ENCODE measurements around the gene SCAPER.

The SCAPER gene

GRCh38 chr15:76588811-76589747 lies 316.1 kb downstream of the SCAPER start:
- no peak for DNase-seq (ENCODE audit: low read depth in 1 of 2, low spot score in 1 of 2)

GRCh38 chr15:76585576-76585897 lies 319.6 kb downstream of the SCAPER start:
- Histone ChIP-seq H3K4me3 (replicated peaks; ENCODE audit: insufficient read depth, low read length) (no peak overlapping the region), H3K27me3 (ENCODE audit: insufficient read depth, poor library complexity, severe bottlenecking) (no peaks in the 10 kb centered on the region), H3K27ac (replicated peaks) (no peak overlapping the region)
- DNase-seq (ENCODE audit: low read depth in 1 of 2, low spot score in 1 of 2): no peak
- TF ChIP-seq GABPA (IDR thresholded peaks at IDR 0.05; ENCODE audit: low read depth) (no peak), SPI1 (IDR thresholded peaks at IDR 0.05; ENCODE audit: borderline replicate concordance, low read depth) (no peak), REST (IDR thresholded peaks at IDR 0.05; ENCODE audit: insufficient replicate concordance, low read depth) (no peak), CTCF (IDR thresholded peaks at IDR 0.05; ENCODE audit: insufficient read depth, low read length) (no peak), POLR2AphosphoS5 (IDR thresholded peaks at IDR 0.05; ENCODE audit: low read depth) (no peak)

More at GRCh38 chr15:76588811-76589747, 316.1 kb downstream of the SCAPER start:
- no peak overlapping the region for H3K27ac ChIP-seq (replicated peaks)
- no peak overlapping the region for H3K4me3 ChIP-seq (replicated peaks; ENCODE audit: insufficient read depth, low read length)
- TF ChIP-seq REST (IDR thresholded peaks at IDR 0.05; ENCODE audit: insufficient replicate concordance, low read depth) (no peak), GABPA (IDR thresholded peaks at IDR 0.05; ENCODE audit: low read depth) (no peak), SPI1 (IDR thresholded peaks at IDR 0.05; ENCODE audit: borderline replicate concordance, low read depth) (no peak), CTCF (IDR thresholded peaks at IDR 0.05; ENCODE audit: insufficient read depth, low read length) (no peak), POLR2AphosphoS5 (IDR thresholded peaks at IDR 0.05; ENCODE audit: low read depth) (no peak)
- H3K27me3 ChIP-seq (ENCODE audit: insufficient read depth, poor library complexity, severe bottlenecking): no peaks in the 10 kb centered on the region

- TF ChIP-seq SPI1 (IDR thresholded peaks at IDR 0.05; ENCODE audit: borderline replicate concordance, low read depth) (no peak), CTCF (IDR thresholded peaks at IDR 0.05; ENCODE audit: insufficient read depth, low read length) (no peak), REST (IDR thresholded peaks at IDR 0.05; ENCODE audit: insufficient replicate concordance, low read depth) (no peak), GABPA (IDR thresholded peaks at IDR 0.05; ENCODE audit: low read depth) (no peak), POLR2AphosphoS5 (IDR thresholded peaks at IDR 0.05; ENCODE audit: low read depth) (no peak)
- no peak for DNase-seq (ENCODE audit: low read depth in 1 of 2, low spot score in 1 of 2)
- Histone ChIP-seq H3K27me3 (ENCODE audit: insufficient read depth, poor library complexity, severe bottlenecking) (no peaks in the 10 kb centered on the region), H3K27ac (replicated peaks) (no peak overlapping the region), H3K4me3 (replicated peaks; ENCODE audit: insufficient read depth, low read length) (no peak overlapping the region)
Observed at GRCh38 chr15:76584868-76585575, 320.1 kb downstream of the SCAPER start.

Data from HL-60 (cell line).